Gastrocnemius medialis (tissue), 4 donors: ENCODE measurements around the gene ERC2.

Source experiments
- POLR2A ChIP-seq, 2 donors: fragments of 450-650 bp; IDR thresholded peaks; one replicate each; pipeline ENCODE4 v1.6.1; 2017; ENCODE audit warnings: antibody characterized with exemption in 2 of 2, mild to moderate bottlenecking in 2 of 2, moderate library complexity in 2 of 2
- TF ChIP-seq, protein P1 (sequence below), 5 experiments: fragments of 450-650 bp in 3 of 5; fragments of 200-600 bp in 2 of 5; sonication (generic) in 2 of 5; IDR thresholded peaks in 4 of 5; conservative IDR thresholded peaks in 1 of 5; 1 replicate in 4 of 5; 2 replicates in 1 of 5; pipeline ENCODE4 v1.5.1; 2016 to 2019; ENCODE audit warnings: antibody characterized with exemption in 5 of 5, mild to moderate bottlenecking in 3 of 5, moderate library complexity in 3 of 5

DNA sequence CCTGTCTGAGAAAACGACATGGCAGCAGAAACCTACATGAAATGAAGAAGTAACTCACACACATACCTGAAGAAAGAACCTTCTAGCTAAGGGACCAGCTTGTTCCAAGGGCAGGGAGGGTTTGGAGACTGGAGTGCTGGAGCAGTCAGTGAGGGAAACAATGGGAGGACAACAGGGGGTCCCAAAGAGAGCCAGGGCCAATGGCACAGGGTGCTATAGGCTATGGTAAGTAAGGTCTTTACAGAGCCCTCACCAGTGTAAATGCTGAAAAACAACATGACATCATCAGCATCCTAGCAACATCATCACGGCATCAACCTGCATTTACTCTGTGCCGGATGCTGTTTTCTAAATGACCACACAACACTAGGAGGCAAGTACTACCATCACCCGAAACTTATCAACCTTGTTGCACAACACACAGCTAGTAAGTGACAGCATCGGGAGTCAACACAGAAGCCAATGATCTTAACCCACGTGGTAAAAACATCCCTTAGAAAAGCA is 531.7 kb downstream of the ERC2 start:
- TF ChIP-seq, protein P1, sequence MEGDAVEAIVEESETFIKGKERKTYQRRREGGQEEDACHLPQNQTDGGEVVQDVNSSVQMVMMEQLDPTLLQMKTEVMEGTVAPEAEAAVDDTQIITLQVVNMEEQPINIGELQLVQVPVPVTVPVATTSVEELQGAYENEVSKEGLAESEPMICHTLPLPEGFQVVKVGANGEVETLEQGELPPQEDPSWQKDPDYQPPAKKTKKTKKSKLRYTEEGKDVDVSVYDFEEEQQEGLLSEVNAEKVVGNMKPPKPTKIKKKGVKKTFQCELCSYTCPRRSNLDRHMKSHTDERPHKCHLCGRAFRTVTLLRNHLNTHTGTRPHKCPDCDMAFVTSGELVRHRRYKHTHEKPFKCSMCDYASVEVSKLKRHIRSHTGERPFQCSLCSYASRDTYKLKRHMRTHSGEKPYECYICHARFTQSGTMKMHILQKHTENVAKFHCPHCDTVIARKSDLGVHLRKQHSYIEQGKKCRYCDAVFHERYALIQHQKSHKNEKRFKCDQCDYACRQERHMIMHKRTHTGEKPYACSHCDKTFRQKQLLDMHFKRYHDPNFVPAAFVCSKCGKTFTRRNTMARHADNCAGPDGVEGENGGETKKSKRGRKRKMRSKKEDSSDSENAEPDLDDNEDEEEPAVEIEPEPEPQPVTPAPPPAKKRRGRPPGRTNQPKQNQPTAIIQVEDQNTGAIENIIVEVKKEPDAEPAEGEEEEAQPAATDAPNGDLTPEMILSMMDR (IDR thresholded peaks at IDR 0.05 in 4 of 5, conservative IDR thresholded peaks at IDR 0.05 in 1 of 5), result no peak
- TF ChIP-seq POLR2A (IDR thresholded peaks at IDR 0.05), result no peak
